H1 (cell line): ENCODE data around the gene PEX12. TPM values are rescaled to one million over a fixed set of nuclear protein-coding genes. Genes with fewer than 3 reads are reported as not detected.

Experiments used
- CBX5 ChIP-seq: fragments of 300-800, 300-1000 bp; sonication (generic); IDR thresholded peaks from 2 replicates; pipeline ENCODE4 v1.7.1; 2016; ENCODE audit warnings: antibody characterized with exemption, low read length, low read depth
- CBX8 ChIP-seq: fragments of 300-800, 300-1000 bp; sonication (generic); IDR thresholded peaks from 2 replicates; pipeline ENCODE4 v1.7.1; 2016; ENCODE audit warnings: low read depth, low read length, borderline replicate concordance
- CREB1 ChIP-seq: IDR thresholded peaks from 2 replicates; pipeline ENCODE4 v1.6.1; 2012; ENCODE audit warnings: inconsistent platforms
- EZH2 ChIP-seq: fragments of 200-600 bp; sonication (generic); IDR thresholded peaks from 2 replicates; pipeline ENCODE4 v1.7.1; 2012; ENCODE audit warnings: low read depth, mild to moderate bottlenecking, moderate library complexity, low read length, inconsistent platforms; ENCODE audit not compliant: severe bottlenecking
- HDAC2 ChIP-seq, 2 experiments: fragments of 300-600 bp in 1 of 2; sonication (generic) in 1 of 2; IDR thresholded peaks; 2 replicates each; pipeline ENCODE4 v1.6.1; 2011 to 2012; ENCODE audit warnings: low read depth in 2 of 2, low read length in 2 of 2, mild to moderate bottlenecking in 2 of 2, moderate library complexity in 2 of 2, borderline replicate concordance in 1 of 2, inconsistent platforms in 1 of 2
- KDM1A ChIP-seq: fragments of 200-600, 300-600 bp; sonication (generic); IDR thresholded peaks from 2 replicates; pipeline ENCODE4 v1.7.1; 2016; ENCODE audit warnings: mild to moderate bottlenecking, low read length, borderline replicate concordance
- MAFK ChIP-seq: IDR thresholded peaks from 2 replicates; pipeline ENCODE4 v1.6.1; 2012; ENCODE audit warnings: low read depth, mild to moderate bottlenecking, improper control_type of control experiment, low read length
- RBBP5 ChIP-seq: IDR thresholded peaks from 2 replicates; pipeline ENCODE4 v1.7.1; 2012; ENCODE audit warnings: low read depth, mild to moderate bottlenecking, inconsistent platforms, low read length, moderate library complexity, borderline replicate concordance
- RNF2 ChIP-seq: fragments of 200-900, 300-1000 bp; sonication (generic); IDR thresholded peaks from 2 replicates; pipeline ENCODE4 v1.7.1; 2016; ENCODE audit warnings: borderline replicate concordance, low read depth, mild to moderate bottlenecking, antibody characterized with exemption, low read length; ENCODE audit not compliant: poor library complexity, severe bottlenecking; ENCODE audit errors: missing control alignments
- SAP30 ChIP-seq: fragments of 300-600 bp; sonication (generic); IDR thresholded peaks from 2 replicates; pipeline ENCODE4 v1.7.1; 2012; ENCODE audit warnings: low read length, moderate library complexity, mild to moderate bottlenecking, inconsistent platforms; ENCODE audit not compliant: insufficient read depth, insufficient replicate concordance
- SIN3A ChIP-seq, 2 experiments: IDR thresholded peaks in 1 of 2; conservative IDR thresholded peaks in 1 of 2; 2 replicates each; pipeline ENCODE4 v1.6.1; 2011 to 2012; ENCODE audit warnings: low read length in 2 of 2, improper control_type of control experiment in 1 of 2, low read depth in 1 of 2, mild to moderate bottlenecking in 1 of 2
- TAF7 ChIP-seq: optimal IDR thresholded peaks from 2 replicates; pipeline ENCODE3; 2011; ENCODE audit warnings: low read depth, mild to moderate bottlenecking, inconsistent platforms, low read length, moderate library complexity, borderline replicate concordance
- polyA plus RNA-seq, 7 experiments: library from polyadenylated mRNA; depleted of rRNA in 3 of 7; stranded (reverse) in 5 of 7; unstranded in 2 of 7; fragments of >200 nt in 5 of 7; fragments of 200-250 nt in 2 of 7; gene quantifications; 1 replicate in 5 of 7; 2 replicates in 1 of 7; 4 replicates in 1 of 7; pipeline versions ENCODE4 v1.2.1 to v1.2.3, GENCODE V29; 2011 to 2013; ENCODE audit warnings: missing spikeins in 2 of 7, mixed read lengths in 2 of 7
- total RNA-seq: library from RNA; stranded (reverse); fragmentation: NEBNext Ultra II Directional; extraction: Animal tissue kit (Norgen Biotek cat#: 25700); gene quantifications from 2 replicates; pipeline ENCODE4 v1.2.1, GENCODE V29; 2021

Gene PEX12
- total and polyA plus RNA-seq, 2 of the 8 experiments (the other 6 are each of a cell fraction or from before 2014, with no cell fraction given): 3.0 to 5.9 TPM

- TF ChIP-seq MAFK (no peak), SIN3A (conservative IDR thresholded peaks at IDR 0.05 in 1 of 2, IDR thresholded peaks at IDR 0.05 in 1 of 2; ENCODE audit: low read depth in 1 of 2, low read length in 2 of 2) (peak in 1 of 2 experiments; percentile 45; a peak in 1 of 4 replicates), EZH2 (no peak), HDAC2 (IDR thresholded peaks at IDR 0.05; ENCODE audit: borderline replicate concordance in 1 of 2, low read depth in 2 of 2, low read length in 2 of 2) (peak in 1 of 2 experiments; percentile 91; a peak in 2 of 4 replicates), SAP30 (peak; percentile 60), RBBP5 (no peak), RNF2 (no peak), TAF7 (peak; percentile 83), CBX8 (no peak), CBX5 (no peak), CREB1 (peak; percentile 100), KDM1A (no peak)
Measured at GRCh38 chr17:35587074-35587961, 8.9 kb upstream of the PEX12 start, which contains the start of gene AP2B1 (continued).
